GM12872 (cell line): ENCODE results near the gene POLK.

ENCODE experiments used
- TF ChIP-seq, protein P1 (sequence below): IDR thresholded peaks from 3 replicates; pipeline ENCODE4 v1.5.1; 2011; ENCODE audit warnings: low read depth, mild to moderate bottlenecking, low read length, moderate library complexity; ENCODE audit not compliant: insufficient read depth

Gene POLK

DNA sequence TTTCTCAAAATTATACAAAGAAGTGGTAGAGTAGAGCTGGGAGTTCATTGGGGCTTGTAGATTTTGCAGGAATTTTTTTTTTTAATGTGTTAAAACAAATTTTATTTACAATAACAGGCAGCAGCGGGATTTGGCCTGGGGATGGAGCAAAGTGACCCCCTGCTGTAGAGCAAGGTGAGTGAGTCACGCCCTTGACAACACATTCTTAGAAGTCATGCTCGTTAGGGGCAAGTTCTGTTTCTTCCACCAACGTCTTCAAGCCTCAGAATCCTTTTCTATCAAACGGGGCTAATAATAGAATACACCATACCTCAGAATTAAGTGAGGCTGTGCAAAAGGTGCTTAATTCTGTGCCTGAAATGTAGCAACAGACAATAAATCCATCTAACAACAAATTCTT lies 98.5 kb downstream of the POLK start:
- TF ChIP-seq, protein P1, sequence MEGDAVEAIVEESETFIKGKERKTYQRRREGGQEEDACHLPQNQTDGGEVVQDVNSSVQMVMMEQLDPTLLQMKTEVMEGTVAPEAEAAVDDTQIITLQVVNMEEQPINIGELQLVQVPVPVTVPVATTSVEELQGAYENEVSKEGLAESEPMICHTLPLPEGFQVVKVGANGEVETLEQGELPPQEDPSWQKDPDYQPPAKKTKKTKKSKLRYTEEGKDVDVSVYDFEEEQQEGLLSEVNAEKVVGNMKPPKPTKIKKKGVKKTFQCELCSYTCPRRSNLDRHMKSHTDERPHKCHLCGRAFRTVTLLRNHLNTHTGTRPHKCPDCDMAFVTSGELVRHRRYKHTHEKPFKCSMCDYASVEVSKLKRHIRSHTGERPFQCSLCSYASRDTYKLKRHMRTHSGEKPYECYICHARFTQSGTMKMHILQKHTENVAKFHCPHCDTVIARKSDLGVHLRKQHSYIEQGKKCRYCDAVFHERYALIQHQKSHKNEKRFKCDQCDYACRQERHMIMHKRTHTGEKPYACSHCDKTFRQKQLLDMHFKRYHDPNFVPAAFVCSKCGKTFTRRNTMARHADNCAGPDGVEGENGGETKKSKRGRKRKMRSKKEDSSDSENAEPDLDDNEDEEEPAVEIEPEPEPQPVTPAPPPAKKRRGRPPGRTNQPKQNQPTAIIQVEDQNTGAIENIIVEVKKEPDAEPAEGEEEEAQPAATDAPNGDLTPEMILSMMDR: no peak

DNA sequence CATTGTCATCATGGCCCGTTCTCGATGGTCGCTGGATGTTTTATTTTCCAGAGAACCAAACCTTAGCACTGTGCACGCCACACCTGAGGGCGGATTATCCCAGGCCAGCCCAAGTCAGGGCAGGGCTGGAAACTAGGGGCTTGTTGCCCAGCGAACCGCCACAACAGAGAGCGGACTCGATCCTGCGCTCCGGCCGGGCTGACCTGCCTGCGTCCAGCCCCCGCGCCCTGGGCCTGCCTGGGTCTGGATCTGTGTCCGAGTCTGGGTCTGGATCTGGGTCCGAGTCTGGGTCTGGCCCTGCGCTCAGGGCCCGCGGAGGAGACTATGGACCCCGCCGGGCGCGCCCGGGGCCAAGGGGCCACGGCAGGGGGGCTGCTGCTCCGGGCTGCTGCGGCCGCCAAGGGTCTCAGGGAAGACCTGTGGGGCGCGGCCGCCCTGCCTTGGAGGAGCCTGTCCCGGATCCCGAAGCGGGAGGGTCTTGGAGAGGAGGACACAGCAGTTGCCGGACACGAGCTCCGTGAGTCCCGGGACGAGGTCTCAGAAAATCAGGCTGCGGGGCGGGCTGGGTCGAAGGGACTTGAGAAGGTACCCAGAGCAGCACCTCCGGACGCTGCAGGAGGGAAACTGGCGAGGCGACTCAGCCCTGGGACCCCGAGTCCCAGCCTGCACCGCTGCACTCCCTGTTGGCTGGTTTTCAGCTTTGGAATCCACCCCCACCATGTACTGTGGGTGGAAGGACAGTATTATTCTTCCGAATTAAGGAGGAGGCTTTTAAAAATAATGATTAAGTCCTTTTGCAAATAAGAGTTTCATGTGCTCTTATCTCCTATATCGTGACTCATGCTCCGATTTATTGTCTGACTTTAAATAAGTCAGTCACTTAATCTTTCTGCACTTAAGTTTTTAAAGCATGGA lies 99.9 kb downstream of the POLK start, which contains the start of gene ANKDD1B:
Gene ANKDD1B, plus strand, starts transcription at position 143 of the 915 bp plus-strand sequence. Its CDS starts 182 bp downstream, at position 325.
- TF ChIP-seq, protein P1: no peak

DNA sequence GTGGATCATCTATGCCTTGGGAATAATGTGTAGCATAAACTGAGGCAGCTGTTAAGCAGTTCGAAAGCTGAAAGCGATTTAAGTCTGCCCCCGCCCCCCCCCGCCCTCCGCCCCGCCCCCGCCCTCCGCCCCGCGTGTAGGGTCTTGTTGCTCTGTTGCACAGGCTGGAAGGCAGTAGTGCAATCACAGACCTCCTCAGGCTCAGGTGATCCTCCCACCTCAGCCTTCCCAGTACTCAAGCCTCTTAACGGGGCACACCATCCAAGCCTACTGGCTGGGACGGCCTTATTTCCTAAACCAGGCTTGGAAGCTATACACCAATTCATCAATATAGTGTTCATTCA lies 100.5 kb downstream of the POLK start:
- TF ChIP-seq, protein P1: no peak

DNA sequence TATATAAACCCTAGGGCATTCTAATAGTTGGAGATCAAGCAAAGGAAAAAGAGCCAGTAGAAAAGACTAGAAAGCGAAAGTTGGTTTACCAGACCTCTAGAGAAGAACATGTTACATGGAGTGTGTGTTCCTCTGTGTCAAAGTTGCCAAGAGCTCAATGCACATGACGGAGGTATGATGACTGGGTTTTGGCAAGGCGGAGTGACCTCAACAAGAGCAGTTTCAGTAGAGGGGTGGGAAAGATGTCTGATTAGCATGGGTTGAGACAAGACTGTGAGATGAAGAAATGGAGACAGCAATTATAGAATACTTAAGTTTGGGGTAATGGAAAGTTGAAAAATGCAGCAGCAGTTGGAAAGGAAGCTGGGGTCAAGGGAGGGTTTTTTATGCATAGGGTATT lies 101.2 kb downstream of the POLK start:
- TF ChIP-seq, protein P1: no peak

DNA sequence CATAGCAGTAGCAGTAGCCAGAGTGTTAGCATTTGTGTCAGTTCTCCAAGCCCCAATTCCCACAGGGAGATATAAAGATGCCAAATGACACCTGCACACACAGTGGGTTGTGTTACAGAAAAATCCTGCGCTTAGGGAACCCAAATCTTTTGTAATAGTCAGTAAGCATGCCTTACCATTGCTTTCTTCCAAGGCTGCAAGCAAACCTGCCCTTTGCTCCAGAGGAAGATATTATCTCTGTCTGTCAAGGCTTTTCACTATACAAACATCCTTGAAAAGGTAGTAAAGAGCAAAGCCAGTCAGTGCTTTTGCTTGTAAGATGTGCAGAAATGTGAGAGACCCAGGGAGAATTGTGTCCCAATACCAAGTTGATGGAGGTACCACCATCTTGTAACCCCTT lies 102.5 kb downstream of the POLK start:
- TF ChIP-seq, protein P1: no peak

DNA sequence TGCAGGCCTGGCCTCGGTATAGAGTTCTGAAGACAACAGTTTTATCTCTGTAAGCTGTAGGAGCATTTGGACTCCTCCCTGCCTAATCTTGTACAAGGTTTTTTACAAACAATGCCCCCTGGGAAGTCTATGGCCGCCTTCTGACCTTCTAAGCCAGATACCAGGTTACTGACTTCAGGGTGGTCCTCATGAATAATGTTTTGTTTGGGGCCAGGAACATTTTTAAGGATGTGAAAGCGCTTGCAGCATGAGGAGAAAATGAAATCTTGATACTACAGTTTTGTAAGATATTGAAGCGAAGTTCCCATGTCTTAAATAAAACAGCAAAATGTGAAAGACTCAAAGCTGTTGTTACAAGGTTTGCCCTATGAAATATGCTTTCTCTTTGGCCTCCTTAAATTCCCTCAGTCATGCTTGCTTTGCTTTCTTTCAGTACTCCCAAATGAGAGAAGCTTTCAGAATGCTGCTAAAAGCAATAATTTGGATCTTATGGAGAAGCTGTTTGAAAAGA lies 104.7 kb downstream of the POLK start:
- TF ChIP-seq, protein P1: no peak

DNA sequence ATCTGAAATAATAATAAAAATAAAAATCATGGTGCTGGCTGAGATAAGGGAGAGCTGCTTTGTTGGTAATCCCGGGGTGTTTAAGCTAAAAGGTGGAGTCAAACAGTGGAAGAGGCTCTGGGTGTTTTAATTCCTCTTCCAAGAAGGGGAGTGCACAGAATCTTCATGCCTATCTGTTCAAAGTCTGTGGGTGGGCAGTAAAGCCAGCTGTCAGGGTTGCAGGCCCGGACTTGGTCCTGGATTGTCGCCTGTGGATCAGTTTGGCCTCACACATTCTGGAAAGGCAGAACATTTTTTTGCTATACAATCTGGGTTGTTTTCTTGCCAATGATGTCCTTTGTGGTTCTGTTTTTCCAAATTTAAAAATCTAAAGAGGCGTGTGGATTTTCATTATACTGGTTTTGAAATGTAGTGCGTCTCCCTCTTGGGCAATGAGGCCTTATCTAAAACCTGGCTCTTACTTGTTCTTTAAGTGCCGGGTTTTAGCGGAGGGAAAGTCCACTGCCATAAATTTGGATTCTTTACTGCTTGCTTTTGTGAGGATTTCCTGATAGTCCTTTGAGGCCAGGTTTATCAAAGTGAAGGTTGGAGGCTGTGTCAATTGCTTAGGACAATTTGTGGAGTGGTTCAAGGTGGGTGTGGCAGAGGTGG lies 105.4 kb downstream of the POLK start:
- TF ChIP-seq, protein P1: no peak
